GM19372 (cell line): ENCODE results near the gene ATRIP.
"Not testable (repeated sequence)": the region's sequence is repeated elsewhere in the genome, so short reads cannot be mapped to it uniquely, and the experiment has no call there.

Experiments used
- ATAC-seq: cut with Tn5 transposase; IDR thresholded peaks from one replicate; pipeline ENCODE4 v1.9.1; 2021; ENCODE audit warnings: mild to moderate bottlenecking, low read depth, moderate library complexity; ENCODE audit not compliant: unreplicated experiment

Gene ATRIP

DNA sequence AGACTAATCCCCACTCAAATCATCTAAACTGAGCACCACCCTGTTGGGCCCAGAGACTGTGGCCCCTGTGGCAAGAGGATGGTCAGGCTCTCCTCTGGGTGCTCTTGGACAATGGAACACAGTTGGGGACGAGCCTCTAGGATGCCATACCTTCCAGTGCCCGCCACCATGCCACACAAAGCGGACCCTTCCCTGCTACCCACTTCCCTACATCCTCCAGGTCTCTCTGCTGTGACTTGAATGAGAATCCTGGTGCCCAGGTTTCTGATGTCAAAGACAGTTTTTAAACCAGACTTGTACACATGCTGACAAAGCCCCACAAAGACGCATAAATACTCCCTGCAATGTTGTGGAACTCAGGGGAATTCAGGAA, 11.3 kb upstream of the ATRIP start:
- no peak for ATAC-seq

DNA sequence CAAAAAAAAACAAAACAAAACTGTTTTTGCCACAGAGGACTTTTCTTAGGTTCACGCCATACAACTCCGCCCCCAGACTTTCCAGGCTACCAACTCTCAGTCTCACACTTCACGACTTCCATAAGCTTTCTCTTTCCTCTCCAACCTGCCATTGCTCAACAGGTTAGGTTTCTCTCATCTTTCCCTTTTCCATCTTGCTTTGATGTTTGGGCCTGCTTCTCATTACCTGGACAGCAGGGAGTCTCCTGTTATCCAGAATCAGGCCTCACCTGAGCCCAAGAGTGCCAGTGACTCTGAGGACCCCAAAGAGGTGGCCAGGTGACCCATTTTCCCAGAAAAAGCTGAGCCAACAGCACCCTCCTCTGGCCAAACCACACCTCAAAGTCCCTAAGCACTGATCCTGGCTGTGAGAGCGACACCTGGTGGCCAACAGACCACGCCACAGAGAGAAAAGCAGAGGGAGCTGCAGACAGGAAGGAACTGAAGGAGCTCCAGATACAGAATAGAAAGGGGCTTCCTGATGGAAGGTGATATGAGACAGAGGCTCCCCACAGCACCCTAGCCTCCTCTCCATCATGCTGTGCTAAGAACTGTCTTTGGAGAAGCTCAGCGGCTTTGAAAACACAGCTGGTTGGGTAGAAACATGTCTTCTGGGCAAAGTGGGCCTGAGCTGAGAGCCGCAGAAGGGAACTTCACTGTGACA, 10.6 kb upstream of the ATRIP start:
- ATAC-seq = no peak

DNA sequence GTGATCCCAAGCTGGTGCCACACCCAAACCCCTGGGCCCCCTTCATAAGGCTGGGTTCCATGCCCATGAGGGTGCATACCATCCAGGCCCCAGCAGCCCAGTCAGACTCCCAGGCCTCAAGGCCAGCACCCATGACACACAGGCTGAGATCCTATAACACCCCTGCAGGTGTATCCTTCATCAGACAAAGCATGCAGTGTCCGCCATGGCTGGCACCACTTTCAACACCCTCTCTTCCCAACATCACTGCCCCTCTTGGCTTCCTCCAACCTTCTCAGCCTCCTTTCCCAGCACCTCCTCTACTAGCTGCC, 10.1 kb upstream of the ATRIP start:
- ATAC-seq = no peak

DNA sequence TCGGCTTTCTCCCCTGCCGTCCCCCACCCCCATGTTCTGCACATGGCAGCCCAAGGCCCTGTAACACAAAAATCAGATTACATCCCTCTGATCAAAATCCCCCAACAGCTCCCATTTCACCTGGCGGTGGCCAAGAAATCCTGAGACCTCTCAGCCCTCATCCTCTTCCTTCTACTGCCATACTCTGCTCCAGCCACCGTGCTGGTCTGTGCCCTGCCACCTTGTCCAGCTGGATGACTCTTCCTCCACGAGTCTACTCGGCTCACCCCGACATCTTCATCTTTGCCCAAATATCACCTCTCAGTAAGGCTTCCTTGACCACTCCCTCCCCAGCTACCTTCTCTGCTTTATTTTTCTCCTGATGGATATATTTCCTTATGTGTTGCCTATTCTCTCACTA, 9.7 kb upstream of the ATRIP start:
- no peak for ATAC-seq

DNA sequence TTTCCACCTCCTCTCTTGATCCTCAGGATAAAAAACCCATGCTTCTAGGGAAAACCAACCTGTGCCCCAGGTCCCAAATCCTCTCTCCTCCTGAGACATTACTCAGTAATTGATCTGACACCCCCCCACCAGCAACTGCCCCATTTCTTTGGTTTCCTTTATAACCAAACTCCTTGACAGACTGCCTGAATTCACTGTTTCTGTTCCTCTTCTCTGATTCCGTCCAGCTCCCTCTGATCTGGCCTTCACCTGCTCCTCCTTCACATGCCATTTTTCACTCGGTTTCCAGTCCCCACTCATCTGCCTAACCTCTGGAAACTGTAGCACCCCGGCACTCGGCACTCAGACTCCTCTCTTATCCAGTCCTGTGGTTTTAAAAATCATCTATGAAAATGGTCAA, 8.7 kb upstream of the ATRIP start:
- no peak for ATAC-seq

DNA sequence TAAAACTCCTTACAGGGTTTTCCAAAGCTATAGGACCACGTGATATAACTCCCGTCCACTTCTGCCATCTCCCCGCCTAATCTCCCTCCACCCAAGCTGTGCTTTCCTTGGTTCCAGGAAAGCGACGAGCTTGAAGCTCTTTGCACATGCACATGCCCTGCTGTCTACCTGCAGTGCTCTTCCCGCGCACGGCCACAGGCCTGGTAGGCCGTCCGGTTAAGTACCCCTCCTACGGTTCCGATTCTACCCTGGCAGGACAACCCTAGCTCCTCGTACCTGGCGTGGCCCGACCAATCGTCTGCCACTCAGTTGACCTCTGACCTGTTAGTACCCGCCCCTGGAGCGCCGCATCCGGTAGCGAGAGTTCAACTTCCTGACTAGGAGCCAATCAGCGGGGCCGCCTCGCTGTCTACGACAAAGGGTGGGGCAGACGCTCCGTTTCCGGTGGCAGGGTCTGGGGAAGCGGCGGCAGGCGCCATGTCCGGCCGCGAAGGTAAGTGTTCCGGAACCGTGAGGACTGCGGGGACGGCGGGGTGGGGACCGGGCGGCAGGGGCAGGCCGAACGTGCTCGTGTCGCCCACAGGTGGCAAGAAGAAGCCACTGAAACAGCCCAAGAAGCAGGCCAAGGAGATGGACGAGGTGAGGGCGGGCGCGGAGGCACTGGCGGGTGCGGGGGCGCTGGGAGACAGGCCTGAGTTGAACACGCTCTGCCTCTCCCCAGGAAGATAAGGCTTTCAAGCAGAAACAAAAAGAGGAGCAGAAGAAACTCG, 6.5 kb upstream of the ATRIP start, which contains the start of the genes CCDC51 and TMA7:
TSS of gene CCDC51 (minus strand) at position 300 of the 770 bp plus-strand sequence. CDS start 4,991 bp downstream, outside the sequence.
TSS of gene TMA7 (plus strand) at position 438 of the 770 bp plus-strand sequence. CDS start at position 478, 40 bp downstream.
- ATAC-seq = peak; percentile 97

DNA sequence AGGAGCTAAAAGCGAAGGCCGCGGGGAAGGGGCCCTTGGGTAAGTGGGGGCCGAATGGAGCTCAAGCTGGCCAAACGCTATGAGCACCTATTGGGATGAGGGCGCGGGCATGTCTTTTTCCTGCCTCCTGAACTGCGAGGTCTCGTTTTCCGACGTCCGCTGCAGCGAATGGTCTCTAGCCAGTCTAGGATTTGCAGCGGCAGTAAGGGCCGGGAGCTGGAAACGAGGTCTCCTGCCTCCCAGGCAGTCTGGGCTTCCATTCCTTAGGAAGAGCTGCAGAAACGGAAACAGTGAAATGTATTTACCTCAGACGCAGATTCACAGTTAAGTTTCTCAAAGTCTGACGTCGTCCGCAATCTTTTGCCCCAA, 6.0 kb upstream of the ATRIP start:
- no peak for ATAC-seq

DNA sequence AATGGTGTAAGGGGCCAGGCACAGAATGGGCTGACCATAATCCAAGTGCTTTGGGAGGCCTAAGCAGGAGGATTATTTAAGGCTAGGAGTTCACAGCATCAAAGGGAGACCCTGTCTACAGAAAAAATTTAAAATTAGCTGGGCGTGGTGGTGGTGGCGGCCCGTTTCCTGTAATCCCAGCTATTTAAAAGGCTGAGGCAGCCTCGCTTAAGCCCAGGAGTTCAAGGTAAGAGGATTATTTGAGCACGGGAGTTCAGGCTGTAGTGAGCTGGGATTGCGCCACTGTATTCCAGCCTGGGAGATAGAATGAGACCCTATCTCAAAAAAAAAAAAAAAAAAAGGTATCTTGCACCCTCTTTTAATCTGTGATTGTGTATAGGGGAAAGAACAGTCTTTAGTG, 4.6 kb upstream of the ATRIP start:
- ATAC-seq = no peak

DNA sequence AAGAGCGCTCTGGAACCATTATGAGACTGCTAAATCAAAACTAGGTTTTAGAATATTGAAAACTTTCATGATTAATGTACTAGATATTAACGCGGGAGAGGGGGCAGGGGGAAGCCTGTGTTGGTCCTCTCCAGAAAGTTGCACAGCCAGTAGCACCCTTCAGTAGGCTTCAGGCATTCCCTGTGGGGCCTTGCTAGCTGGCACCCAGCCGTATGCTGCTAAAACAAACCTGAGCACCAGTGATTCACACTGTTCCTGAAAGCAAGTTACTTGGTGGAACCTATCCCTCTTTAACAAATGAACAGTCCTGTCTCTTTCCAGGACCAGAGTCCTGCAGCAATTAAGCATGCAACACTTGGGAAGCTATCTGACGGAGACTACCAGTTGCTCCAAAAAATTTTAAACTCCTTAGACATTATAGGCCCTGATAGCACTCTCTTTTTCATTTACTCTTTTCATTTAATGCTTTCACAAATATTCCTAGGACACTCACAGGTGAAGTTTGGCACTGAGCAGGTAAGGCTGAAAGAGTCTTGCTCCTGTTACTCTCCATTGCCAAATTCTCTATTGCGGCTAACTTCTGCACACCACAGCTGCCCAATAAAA, 1.2 kb upstream of the ATRIP start:
- no peak for ATAC-seq

DNA sequence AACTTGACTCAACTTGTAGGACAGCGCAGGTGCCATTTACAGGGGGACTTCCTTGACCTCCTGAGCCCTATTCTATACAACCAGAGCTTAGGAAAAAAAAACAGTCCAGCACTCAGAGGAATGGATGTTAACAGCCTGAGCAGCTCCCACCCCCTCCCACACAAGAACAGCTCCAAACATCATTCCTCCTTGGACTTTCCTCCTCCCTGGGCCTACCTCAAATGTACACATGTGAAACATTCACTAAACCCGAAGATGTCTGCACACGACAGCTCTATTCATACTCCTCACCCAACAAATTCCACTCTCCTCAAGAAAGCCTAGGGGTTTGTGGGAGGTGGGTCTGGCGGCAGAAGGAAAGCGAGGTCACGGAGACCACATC, 503 bp upstream of the ATRIP start:
- ATAC-seq = no peak

DNA sequence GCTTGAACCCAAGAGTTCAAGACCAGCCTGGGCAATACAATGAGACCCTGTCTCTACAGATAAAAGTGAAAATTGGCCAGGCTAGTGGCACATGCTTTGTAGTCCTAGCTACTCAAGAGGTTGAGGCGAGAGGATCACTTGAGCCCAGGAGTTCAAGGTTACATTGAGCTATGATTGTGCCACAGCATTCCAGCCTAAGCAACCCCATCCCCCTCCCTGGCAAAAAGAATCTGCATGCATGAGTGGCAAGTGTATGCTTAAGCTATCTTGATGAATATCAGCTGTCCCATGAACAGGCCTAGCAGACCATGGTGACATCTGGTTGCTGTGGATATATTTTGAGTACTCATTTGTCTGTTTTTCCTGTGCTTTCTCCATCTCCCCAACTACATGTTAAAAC, 4.7 kb downstream of the ATRIP start:
- ATAC-seq = no peak

DNA sequence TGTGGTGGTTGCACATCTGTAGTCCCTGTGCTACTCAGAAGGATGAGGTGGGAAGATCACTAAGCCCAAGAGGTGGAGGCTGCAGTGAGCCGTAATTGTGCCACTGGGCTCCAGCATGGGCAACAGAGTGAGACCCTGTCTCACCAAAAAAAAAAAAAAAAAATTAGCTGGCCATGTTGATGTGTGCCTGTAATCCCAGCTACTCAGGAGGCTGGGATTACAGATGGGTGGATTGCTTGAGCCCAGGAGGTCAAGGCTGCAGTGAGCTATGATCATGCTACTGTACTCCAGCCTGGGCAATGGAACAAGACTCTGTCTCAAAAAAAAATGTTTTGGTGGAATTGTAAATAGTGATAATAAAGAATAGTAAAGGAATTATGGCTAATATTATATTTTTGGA, 9.9 kb downstream of the ATRIP start:
- no peak for ATAC-seq

DNA sequence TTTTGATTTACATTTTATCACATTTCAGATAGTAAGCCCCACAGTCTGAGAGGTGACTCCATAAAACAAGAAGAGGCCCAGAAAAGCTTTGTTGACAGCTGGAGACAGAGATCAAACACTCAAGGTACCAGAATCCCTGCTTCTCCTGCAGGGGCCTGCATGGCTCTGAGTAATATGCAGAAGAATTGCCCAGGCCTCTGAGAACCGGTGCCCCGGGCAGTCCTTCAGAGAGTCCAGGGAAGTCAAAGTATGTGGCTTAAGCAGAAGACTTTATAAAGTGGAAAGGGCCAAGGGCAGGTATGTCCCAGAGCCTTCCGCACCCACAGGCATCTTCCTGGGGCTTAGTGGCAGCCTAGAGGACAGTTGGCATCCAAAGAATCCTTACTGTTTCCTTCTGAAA, 12.8 kb downstream of the ATRIP start:
- no peak for ATAC-seq

DNA sequence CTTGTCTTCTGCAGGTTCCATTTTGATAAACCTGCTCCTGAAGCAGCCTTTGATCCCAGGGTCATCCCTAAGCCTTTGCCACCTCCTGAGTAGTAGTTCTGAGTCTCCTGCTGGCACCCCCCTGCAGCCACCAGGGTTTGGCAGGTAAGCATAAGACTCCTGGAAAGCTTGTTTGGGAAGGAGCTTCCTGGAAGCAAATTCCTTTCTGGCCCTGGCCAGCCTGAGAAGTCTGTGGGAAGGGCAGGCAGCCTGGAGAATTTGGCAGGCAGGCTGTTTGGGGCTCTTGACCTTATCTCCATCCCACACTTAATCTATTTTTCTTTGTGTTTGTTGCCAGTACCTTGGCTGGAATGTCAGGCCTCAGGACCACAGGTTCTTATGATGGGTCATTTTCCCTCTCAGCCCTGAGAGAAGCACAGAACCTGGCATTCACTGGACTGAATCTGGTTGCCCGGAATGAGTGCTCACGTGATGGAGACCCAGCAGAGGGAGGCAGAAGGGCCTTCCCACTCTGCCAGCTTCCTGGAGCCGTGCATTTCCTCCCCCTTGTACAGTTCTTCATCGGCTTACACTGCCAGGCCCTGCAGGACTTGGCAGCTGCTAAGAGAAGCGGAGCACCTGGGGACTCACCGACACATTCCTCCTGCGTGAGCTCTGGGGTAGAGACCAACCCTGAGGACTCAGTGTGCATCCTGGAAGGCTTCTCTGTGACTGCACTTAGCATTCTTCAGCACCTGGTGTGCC, 13.4 kb downstream of the ATRIP start:
- no peak for ATAC-seq

DNA sequence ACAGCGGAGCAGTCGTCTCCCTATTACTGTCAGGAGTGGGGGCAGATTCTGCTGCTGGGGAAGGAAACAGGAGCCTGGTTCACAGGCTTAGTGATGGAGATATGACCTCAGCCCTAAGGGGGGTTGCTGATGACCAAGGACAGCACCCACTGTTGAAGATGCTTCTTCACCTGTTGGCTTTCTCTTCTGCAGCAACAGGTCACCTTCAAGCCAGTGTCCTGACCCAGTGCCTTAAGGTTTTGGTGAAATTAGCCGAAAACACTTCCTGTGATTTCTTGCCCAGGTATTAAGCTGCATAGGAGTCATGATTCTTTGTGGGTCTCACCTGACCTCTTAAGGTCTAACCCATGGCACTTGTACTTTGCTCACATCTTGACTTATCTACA, 14.0 kb downstream of the ATRIP start:
- no peak for ATAC-seq

DNA sequence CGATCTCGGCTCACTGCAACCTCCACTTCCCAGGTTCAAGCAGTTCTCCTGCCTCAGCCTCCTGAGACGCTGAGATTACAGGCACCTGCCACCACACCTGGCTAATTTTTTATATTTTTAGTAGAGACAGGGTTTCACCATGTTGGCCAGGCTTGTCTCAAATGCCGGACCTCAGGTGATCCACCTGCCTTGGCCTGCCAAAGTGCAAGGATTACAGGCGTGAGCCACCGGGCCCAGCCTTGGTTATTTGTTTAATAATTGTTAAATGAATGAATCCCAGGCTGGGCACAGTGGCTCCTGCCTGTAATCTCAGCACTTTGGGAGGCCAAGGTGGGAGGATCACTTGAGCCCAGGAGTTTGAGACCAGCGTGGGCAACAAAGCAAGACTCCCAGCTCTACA, 15.2 kb downstream of the ATRIP start:
- ATAC-seq = not testable (repeated sequence)

DNA sequence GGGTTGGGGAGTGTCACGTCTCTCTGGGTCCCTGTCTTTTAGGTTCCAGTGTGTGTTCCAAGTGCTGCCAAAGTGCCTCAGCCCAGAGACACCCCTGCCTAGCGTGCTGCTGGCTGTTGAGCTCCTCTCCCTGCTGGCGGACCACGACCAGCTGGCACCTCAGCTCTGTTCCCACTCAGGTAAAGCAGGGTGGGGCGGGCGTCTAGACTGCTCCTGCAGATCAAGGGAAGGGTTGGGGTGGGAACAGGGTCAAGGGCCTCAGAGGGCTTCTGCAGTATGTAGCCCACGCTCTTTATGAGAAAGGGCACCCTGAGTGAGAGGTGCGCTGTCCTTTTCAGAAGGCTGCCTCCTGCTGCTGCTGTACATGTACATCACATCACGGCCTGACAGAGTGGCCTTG, 17.2 kb downstream of the ATRIP start:
- ATAC-seq = no peak

DNA sequence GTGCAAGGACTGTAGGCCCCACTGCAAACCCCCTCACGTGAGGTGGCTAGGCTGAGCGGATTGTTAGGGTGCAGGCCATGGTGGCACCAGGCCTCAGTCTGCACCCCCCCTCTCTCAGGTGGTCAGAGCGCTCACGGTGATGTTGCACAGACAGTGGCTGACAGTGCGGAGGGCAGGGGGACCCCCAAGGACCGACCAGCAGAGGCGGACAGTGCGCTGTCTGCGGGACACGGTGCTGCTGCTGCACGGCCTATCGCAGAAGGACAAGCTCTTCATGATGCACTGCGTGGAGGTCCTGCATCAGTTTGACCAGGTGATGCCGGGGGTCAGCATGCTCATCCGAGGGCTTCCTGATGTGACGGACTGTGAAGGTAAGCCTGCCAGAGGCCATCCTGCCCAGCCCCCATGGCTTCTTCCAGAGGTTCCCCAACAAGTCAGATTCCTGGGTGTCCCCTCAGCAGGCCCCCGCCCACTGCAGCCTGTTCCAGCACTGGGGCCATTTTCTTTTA, 18.2 kb downstream of the ATRIP start:
- no peak for ATAC-seq

DNA sequence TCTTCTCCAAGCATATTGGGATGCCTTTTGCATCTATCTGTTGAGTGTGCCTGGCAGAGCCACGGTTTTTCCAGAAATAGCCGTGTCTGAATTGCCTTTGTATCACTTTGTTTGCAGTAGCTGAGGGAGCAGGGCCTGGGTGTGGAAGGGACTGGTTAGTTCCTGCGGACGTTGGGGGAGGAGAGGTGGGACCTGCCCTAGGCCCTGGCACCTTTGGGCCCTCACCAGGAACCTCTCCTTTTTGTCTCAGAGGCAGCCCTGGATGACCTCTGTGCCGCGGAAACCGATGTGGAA, 18.6 kb downstream of the ATRIP start:
- ATAC-seq = no peak

DNA sequence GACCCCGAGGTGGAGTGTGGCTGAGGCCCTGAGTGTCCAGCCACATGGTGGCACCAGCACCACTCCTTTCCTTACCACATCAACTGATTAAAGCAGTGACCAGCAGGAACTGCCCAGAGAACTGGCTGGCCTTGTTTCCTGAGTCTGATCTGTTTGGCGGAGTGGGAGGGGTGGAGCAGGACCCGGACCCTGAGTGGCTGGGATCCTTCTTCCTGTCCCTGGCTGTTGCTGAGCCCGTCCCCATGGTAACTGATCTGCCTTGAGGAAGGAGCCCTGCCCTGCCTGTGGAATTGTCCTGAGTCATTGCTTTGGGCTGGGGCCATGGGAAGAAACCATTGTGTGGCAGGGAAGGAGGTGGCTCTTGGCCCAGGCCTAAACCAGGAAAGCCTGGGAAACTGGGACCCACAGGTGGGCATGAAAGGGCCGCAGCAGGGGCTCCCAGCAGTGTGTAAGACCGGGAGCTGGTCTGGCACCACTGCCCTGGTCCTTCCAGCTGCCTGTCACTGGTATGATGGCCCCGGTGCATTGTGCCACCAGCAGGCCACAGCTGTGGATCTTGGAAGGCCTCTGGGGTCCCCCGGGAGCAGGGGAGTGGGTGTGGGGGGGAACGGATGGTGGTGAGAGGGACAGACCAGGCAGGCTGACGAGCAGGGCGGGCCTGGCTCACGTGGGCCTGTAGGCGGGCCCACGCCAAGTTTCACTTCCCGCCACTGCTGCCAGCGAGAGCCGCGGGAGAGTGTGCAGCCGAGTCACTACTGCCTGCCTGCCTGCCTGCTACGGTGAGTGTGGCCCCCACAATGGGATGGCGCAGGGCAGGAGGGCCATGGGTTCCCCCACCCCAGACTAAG, 19.2 kb downstream of the ATRIP start:
- ATAC-seq = peak; percentile 74
